HG02973 (cell line): Measurements from ENCODE around the gene KCNT2.
"Not testable (repeated sequence)": the region's sequence is repeated elsewhere in the genome, so short reads cannot be mapped to it uniquely, and the experiment has no call there.

ENCODE experiments used
- ATAC-seq: cut with Tn5 transposase; IDR thresholded peaks from one replicate; pipeline ENCODE4 v1.9.1; 2021; ENCODE audit warnings: moderate library complexity; ENCODE audit not compliant: unreplicated experiment

Gene KCNT2

DNA sequence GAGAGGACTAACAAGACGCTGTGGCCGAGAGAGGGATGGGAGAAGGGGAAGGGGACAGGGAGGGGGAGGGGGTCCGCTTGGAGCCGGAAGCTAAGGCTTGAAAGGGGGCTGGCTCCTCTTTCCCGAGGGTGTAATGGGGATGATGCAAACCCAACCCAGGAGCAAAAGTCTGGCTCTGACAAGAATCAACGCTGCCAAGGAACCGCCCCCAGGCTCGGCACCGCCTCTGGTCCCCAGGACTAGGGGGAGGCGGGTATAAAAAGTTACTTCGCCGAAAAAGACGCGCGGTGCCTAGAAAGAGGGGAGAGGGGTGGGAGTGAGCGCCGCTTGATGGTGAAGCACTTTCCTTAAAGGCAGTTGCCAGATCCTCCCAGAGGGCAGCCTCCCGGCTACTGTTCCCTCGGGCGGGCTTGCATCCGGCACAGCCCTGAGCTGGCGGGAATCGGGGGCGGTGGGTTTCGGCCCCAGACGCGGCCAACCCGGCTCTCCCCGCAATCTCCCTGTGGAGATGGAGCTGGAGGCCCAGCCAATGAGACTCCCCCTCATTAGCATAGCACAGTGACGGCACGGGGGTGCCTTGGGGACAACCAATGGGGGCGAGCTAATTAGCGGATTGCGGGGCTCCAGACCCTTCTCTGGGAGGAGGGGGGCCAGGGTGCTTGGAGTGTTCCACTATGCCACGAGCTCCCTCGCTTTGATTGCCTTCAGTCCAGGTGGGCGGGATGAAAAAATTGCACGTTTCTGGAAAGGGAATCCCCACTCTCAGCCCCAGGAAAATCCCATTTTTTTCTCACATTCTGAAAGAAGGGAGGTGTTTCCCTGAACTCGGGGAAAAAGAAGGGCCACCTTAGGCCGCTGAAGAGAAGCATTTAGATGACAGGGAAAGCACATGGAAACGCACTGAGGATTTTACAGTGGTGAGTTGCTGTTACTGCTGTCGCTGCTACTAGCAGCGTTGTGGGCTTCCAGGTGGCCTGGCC is at the start of gene KCNT2:
KCNT2 (minus strand) TSS at position 51 of the 980 bp plus-strand sequence. CDS start 131 bp downstream, outside the sequence.
- no peak for ATAC-seq

DNA sequence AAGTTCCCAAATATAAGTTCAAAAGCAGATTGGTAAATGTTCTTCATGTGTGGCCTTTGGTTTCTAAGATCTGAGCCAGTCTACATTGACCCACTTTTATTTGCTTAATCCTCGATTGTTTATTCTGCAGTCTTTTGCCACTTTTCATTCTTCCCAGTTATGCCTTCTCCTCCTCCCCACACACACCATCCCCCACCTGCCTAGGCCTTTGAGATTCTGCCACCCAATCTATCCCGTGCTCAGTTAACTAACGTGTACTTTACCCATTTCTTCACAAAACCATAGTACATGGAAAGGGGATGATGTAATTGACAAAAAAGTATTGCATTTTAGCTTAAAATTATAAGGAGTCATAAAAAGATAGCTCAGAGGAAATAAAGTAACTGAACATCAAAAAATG is 47.3 kb upstream of the KCNT2 start:
- no peak for ATAC-seq

DNA sequence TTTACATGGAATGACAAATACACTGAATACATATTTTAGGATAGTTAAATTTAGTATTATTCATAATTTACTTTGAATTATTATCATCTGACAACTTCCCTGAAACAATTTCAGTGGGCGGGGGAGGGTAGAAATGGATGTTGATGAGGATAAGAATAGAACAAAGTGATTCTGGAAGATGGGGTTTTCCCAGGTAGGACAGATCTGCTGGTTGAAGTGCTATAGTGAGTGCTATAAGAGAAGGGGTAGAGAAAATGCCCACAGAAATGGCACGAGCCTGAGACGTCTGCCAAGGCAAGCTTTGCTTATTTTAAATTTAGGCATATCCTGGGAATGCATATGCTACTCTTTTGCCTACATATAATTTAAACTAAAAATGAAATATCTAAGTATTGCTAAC is 46.8 kb upstream of the KCNT2 start:
- no peak for ATAC-seq

DNA sequence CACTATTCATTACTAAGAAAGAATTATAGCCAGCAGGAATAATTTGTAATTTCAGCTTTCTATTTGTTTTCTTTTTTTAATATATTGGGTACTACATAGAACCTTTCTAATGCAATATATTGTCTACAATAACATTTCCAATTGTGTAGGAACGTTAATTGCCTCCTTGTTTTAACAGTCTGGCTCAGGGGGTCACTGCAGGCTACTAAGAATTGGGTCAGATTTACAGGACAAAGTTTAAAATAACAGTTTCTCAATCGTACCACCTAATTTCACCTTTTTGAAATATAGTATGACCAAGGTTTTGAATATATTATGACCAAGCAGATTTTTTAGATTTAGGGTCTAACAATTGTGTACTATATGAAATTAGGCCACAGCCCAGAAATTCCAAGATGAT is 46.0 kb upstream of the KCNT2 start:
- no peak for ATAC-seq

DNA sequence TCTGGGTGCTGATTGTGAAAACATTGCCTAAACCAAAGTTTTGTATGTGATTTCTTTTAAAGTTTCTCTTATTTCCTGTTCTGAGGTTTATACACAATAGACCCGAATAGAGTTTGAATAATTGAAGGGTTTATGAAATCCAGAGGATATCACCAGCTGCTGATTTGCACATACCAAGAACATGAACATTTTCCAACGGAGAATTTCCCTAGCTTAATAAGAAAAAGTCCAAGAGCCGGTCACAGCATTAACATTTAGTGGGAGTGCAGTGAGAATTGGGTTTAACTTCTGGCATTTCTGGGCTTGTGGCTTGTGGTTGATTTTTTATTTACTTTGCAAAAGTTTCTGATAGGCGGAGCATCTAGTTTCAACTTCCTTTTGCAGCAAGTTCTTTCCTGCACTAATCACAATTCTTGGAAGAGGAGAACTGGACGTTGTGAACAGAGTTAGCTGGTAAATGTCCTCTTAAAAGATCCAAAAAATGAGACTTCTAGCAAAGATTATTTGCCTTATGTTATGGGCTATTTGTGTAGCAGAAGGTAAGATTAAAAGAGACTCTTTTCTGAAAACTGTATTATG is 43.5 kb upstream of the KCNT2 start, which contains the start of gene CFH:
CFH (plus strand) TSS at position 407 of the 579 bp plus-strand sequence; CDS start at position 482, 75 bp downstream.
- ATAC-seq: no peak

DNA sequence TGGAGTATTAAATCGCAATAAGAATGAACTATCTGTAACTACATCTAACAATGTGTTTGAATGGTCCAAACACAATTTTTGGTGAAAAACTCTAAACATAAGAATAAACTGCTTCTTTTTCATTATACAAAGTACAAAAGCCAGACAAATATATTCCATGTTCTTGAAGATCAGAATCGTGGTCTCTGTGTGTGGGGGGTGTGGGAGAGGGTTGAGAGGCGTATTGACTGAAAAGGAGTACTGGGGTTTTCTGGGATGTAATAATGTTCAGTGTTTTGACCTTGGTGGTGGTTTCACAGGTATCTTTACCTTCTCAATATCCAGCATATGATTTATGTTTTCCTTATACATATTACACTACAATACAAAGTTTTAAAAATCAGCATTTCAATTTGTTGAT is 42.8 kb upstream of the KCNT2 start:
- ATAC-seq: no peak

DNA sequence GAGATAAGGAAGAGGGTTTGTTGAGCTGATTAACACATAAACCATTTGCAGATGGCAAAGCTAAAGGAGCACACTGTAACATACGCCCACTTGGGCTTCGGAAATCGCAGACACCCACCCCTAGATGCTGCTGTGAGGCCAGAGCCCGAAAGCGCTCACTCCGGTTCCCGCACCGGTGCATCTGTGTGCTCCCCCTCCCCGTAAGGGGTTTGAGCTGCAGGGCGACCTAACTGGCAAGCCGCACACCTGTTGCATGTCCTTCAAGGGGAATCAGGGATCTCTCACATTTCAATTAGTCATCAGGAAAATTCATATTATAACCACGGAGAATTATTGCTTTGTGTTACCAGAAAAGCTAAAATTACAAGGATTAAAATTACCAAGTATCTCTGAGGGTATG is 42.2 kb upstream of the KCNT2 start:
- no peak for ATAC-seq

DNA sequence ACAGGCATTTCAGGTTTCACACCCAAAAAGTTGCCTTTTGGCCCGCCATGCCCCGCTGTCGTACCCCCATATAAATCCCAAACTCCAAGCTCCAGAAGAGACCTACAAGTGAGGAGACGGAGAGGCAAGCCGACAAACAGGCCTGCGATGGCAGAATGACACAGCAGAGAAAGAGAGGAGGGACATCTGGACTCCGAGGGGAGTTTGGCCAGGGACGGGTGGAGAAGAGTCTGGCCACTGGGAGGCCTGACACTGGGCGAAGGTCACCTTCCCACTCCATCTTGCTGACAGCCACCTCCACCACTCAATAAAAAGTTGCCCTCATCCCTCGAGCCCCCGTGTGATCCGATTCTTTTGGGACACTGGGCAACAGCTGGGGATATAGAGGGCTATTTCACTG is 41.8 kb upstream of the KCNT2 start:
- no peak for ATAC-seq

DNA sequence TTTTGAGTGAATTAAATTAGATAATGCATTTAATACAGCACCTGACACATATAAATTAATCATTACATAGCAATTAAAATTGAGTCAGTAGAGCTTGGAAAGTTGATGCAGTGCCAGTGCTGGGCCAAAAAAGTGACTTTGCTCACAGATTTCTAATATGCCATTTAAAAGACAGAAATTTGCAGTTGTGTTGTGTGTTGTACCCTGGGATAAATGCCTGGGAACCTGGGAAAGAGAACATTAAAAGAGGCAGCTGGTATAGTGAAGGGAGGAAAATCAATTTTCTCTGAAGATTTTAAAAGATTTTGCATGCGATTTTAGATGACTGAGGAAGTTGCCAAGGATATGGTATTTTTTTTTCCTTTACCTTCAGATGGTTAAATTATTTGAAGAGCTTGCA is 32.7 kb upstream of the KCNT2 start:
- ATAC-seq: no peak

DNA sequence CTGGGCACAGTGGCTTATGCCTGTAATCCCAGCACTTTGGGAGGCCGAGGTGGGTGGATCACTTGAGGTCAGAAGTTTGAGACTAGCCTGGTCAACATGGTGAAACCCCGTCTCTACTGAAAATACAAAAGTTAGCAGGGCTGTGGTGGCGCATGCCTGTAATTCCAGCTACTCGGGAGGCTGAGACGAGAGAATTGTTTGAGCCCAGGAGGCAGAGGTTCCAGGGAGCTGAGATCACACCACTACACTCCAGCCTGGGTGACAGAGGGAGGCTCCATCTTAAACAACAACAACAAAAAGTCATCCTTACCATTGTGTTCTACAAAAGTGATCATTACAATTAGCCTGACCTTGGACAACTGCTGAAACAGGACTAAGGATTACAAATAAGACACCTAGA is 31.1 kb upstream of the KCNT2 start:
- not testable (repeated sequence) for ATAC-seq

DNA sequence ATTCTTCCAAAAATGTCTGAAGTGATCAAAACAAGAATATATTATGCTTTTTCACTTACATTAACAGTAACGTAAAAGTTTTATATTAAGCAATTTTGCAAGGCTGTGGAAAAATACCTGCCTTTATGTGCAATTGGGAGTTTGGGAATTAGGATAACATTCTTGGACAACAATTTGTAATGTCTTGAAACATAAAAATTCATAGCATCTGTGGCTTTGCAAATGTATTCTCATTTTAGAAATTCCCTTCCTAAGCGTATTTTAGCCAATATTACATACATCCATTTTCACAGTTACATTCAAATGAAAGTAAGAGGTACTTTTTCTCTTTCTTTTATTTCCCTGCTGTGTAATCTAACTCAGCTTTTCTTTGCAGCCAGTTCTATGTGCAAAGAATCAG is 30.2 kb upstream of the KCNT2 start:
- no peak for ATAC-seq

DNA sequence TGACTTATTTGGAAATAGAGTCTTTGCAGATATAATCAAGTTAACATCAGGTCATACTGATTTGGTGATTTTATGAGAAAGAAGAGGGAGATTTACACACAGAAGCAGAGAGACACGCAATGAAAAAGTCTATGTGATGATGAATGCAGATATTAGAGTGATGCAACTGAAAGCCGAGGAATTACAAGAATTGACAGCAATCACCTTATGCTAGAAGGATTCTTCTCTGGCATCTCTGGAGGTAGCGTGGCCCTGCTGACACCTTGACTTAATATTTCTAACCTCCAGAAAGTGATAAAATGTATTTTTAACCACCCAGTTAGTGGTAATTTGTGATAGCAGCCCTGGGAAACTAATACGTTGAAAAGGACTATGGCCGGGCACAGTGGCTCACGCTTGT is 29.4 kb upstream of the KCNT2 start:
- no peak for ATAC-seq

DNA sequence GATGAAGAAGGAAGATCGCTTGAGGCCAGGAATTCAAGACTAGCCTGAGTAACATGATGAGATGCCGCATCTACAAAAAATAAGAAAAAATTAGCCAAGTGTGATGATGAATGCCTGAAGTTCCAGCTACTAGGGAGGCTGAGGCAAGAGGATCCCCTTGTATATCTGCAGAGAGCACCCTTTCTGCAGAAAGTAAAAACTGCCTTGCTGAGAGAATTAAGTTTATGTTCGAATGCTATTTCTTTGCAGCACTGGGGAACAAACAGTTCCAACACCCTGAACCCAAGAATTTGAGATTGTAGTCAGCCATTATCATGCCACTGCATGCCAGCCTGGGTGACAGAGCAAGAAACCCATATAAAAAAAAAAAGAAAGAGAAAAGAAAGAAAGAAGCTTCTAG is 20.6 kb upstream of the KCNT2 start:
- ATAC-seq: no peak

DNA sequence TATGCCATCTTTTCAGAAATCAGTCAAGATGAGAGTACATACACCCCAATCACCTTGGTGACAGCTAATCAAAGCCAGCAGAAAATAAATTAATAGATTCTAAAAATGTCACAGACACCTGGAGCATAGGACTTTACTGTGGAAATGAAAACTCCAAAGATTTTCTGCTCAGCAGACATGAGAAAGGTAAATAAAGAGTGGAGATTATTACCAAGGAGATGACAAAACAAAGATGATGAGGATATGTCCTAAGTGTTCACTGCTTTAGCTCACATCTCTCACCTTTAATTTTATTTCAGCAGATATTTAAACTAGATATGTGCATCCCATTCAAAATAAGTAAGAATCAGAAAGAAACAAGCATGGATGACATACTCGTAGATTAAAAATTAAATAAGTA is 14.8 kb upstream of the KCNT2 start:
- no peak for ATAC-seq

DNA sequence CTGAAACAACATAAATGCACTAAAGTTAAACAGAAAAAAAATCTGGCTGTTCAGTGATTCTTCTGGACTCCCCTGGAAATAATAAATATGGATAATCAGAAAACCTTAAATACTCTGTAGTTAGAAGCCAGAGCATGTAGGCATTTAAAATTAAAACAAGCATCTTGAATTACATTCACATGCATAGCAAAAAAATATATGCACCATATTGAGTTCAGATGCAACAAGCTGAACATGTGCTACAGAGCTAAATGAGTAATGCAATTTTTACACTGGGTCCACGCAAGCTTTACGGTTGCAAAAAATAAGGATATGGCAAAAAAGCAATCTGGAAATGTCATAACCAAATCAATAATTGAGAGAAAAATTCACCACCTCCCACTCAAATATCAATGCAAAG is 11.5 kb upstream of the KCNT2 start:
- no peak for ATAC-seq

DNA sequence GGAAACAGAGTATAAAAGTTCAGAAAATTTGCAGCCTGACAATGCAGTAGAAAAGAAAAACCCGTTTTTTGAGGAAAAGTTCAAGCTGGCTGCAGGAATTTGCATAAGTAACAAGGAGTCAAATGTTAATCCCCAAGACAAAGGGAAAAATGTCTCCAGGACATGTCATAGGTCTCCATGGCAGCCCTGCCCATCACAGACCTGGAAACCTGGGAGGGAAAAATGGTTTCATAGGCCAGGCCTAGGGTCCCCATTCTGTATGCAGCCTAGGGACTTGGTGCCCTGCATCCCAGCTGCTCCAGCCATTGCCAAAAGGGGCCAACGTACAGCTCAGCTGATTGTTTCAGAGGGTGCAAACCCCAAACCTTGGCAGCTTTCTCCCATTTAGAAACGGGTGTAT is 3.6 kb upstream of the KCNT2 start:
- no peak for ATAC-seq

DNA sequence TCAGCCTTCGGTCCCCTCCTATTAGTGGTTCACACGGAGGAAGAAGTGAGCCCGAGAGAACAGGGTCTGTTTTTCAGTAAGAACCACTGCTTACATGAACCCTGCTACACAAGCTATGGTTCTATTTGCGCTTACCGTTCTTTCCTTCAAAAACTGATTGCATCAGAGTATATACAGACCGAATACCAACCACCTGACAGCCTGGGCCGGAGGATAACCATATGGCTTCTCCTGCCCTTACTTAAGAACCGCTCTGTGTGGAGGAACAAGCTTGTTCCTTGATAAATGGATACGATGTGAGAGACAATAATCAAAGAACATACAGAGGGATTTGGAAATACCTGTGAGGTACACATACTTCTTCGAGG is 1.1 kb upstream of the KCNT2 start:
- no peak for ATAC-seq

DNA sequence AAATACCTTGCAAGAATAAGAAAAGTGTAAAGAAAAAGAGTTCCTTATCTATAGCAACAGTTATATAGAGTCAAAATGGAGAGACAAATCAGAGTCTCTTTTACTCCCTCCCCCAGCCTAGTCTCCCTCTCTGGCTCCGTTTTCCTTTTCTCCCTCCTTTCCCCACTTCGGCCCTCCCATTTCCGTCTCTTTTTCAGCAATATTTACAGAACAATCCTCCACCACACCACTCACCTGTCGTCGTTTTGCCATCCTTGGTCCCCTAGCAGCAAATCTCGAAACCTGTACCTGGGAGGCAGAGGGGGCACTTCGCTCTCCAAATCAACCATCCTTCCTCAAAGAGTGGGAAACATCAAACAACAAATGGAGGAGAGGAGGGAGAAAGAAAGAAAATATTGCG is 259 bp downstream of the KCNT2 start:
- no peak for ATAC-seq

DNA sequence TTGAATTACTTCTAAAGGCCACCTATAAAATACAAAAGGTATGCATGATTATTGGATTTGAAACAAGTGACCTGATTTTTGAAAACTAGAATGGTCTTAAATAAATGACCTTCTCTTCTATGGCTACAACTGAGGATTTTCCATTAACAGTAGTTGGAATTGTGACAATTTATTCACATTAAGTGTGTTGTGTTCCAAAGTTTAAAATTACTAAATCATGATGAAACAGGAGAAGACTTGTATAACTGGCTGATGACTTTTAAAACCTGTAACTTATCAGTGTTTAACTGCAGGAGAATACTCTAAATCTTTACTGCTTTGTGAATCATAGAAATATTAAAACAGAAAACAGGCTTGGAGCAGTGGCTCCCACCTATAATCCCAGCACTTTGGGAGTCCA is 4.6 kb downstream of the KCNT2 start:
- ATAC-seq: no peak

DNA sequence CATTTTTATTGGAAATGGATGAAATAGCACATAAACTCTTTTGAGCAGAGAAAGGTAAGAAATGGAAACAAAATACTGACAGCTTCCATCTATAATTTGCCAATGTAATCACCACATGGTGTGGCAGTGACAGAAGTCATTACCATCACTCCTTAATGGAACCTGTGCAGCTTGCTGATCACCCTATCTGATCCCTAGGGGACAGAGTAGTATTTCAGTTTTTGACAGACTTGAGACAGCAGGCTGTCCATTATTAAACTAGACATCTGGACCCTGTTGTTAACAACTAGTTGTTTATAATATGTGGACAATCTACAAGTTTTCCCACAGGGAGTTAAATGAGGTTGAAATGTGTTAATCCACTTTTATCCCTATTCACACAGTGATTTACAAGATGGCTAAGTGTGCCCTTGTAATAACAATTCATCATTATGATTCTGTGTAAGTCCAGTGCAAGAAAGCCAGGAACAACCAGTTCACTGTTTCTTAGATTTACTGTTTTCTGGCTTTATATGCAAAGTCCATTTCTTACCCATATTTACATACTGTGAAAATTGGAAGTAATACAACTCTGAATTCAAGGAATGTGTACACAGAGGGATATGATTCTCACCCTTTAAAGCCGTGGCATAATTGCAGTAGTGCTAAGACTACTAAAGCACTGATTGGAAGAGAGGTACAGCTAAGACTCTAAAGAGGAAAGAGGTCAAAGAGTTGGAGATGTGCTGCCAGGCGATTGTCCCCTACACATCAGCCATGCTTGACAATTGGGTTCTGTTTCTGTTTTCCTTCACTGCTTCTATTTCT is 9.1 kb downstream of the KCNT2 start:
- ATAC-seq: no peak

DNA sequence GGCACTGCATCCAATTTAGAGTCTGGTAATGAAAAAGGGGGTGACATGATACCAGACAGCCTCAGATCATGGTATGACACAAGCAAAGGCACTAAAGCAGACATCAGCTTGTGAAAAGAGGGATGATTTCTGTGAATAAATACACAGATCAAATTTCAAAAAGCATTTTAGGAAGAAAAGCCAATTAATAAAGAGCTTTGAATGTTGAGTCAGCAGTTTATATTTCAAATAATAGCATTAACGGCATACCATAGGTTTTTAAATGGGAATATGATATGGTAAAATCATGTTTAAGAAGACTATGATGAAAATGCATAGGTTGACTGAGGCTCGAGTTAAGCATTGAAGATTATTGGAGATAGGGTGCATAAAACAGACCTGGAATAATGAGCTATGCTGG is 13.5 kb downstream of the KCNT2 start:
- no peak for ATAC-seq

DNA sequence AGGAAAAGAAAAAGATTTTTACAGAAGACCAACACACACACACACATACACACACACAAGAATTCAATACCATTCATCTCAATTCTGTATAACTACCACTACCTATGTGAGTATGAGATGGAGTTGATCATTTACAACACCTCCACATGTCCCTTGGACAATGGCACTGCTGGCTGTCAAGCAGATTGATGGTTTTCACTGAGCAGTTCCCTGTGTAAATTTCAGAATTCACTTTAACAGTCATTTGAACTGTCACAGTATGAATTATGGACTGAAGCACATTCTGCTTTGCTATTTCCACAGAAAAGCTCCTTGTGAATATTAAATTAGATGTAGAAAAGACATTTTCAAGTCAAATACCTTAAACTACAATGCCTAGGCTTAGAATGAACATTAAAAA is 14.3 kb downstream of the KCNT2 start:
- no peak for ATAC-seq
